ENCODE data around the gene CHRM2.

The CHRM2 gene

GRCh38 chr7:136969761-136970160, 101.3 kb downstream of the CHRM2 start:
- Histone ChIP-seq H3K4me3 (ENCODE audit: low read length) (no peak overlapping the region), H3K27me3 (ENCODE audit: control insufficient read depth, insufficient read depth, low read length) (no peaks in the 10 kb centered on the region), H3K4me1 (ENCODE audit: control insufficient read depth, insufficient read depth, low read length) (no peaks in the 10 kb centered on the region), H3K9ac (ENCODE audit: low read length) (no peak overlapping the region), H3K36me3 (ENCODE audit: control insufficient read depth, insufficient read depth, low read length) (no peaks in the 10 kb centered on the region), H3K9me3 (ENCODE audit: control insufficient read depth, low read length) (no peaks in the 10 kb centered on the region)

- Histone ChIP-seq H3K9me3 (ENCODE audit: control insufficient read depth, low read length) (no peaks in the 10 kb centered on the region), H3K27me3 (ENCODE audit: control insufficient read depth, insufficient read depth, low read length) (no peaks in the 10 kb centered on the region), H3K36me3 (ENCODE audit: control insufficient read depth, insufficient read depth, low read length) (no peaks in the 10 kb centered on the region), H3K4me1 (ENCODE audit: control insufficient read depth, insufficient read depth, low read length) (no peaks in the 10 kb centered on the region), H3K4me3 (ENCODE audit: low read length) (no peak overlapping the region), H3K9ac (ENCODE audit: low read length) (no peak overlapping the region)
Observed at GRCh38 chr7:136971776-136972175, 103.3 kb downstream of the CHRM2 start.

GRCh38 chr7:136976504-136977251, 108.2 kb downstream of the CHRM2 start:
- H3K9me3 ChIP-seq (ENCODE audit: control insufficient read depth, low read length): no peaks in the 10 kb centered on the region
- H3K9ac ChIP-seq (ENCODE audit: low read length): no peak overlapping the region
- no peak overlapping the region for H3K4me3 ChIP-seq (ENCODE audit: low read length)
- no peaks in the 10 kb centered on the region for H3K27me3 ChIP-seq (ENCODE audit: control insufficient read depth, insufficient read depth, low read length)
- H3K36me3 ChIP-seq (ENCODE audit: control insufficient read depth, insufficient read depth, low read length): no peaks in the 10 kb centered on the region
- no peaks in the 10 kb centered on the region for H3K4me1 ChIP-seq (ENCODE audit: control insufficient read depth, insufficient read depth, low read length)

- no peaks in the 10 kb centered on the region for H3K4me1 ChIP-seq (ENCODE audit: control insufficient read depth, insufficient read depth, low read length)
- H3K9ac ChIP-seq (ENCODE audit: low read length): no peak overlapping the region
- H3K36me3 ChIP-seq (ENCODE audit: control insufficient read depth, insufficient read depth, low read length): no peaks in the 10 kb centered on the region
- H3K27me3 ChIP-seq (ENCODE audit: control insufficient read depth, insufficient read depth, low read length): no peaks in the 10 kb centered on the region
- H3K9me3 ChIP-seq (ENCODE audit: control insufficient read depth, low read length): no peaks in the 10 kb centered on the region
- H3K4me3 ChIP-seq (ENCODE audit: low read length): no peak overlapping the region
Observed at GRCh38 chr7:136993377-136993776, 124.9 kb downstream of the CHRM2 start.

- Histone ChIP-seq H3K4me1 (ENCODE audit: control insufficient read depth, insufficient read depth, low read length) (no peaks in the 10 kb centered on the region), H3K27me3 (ENCODE audit: control insufficient read depth, insufficient read depth, low read length) (no peaks in the 10 kb centered on the region), H3K4me3 (ENCODE audit: low read length) (no peak overlapping the region), H3K9ac (ENCODE audit: low read length) (no peak overlapping the region), H3K36me3 (ENCODE audit: control insufficient read depth, insufficient read depth, low read length) (no peaks in the 10 kb centered on the region), H3K9me3 (ENCODE audit: control insufficient read depth, low read length) (no peaks in the 10 kb centered on the region)
Observed at GRCh38 chr7:136997735-136998134, 129.3 kb downstream of the CHRM2 start.

- H3K27me3 ChIP-seq (ENCODE audit: control insufficient read depth, insufficient read depth, low read length): no peaks in the 10 kb centered on the region
Observed at GRCh38 chr7:136998495-136998894, 130.0 kb downstream of the CHRM2 start.

GRCh38 chr7:137000621-137001020, 132.2 kb downstream of the CHRM2 start:
- Histone ChIP-seq H3K27me3 (ENCODE audit: control insufficient read depth, insufficient read depth, low read length) (no peaks in the 10 kb centered on the region), H3K9ac (ENCODE audit: low read length) (no peak overlapping the region), H3K9me3 (ENCODE audit: control insufficient read depth, low read length) (no peaks in the 10 kb centered on the region), H3K4me1 (ENCODE audit: control insufficient read depth, insufficient read depth, low read length) (peaks cover 3% of the 10 kb centered on the region), H3K36me3 (ENCODE audit: control insufficient read depth, insufficient read depth, low read length) (no peaks in the 10 kb centered on the region), H3K4me3 (ENCODE audit: low read length) (no peak overlapping the region)

More at GRCh38 chr7:136998495-136998894, 130.0 kb downstream of the CHRM2 start:
- Histone ChIP-seq H3K9me3 (ENCODE audit: control insufficient read depth, low read length) (no peaks in the 10 kb centered on the region), H3K4me3 (ENCODE audit: low read length) (no peak overlapping the region), H3K36me3 (ENCODE audit: control insufficient read depth, insufficient read depth, low read length) (no peaks in the 10 kb centered on the region), H3K4me1 (ENCODE audit: control insufficient read depth, insufficient read depth, low read length) (no peaks in the 10 kb centered on the region), H3K9ac (ENCODE audit: low read length) (no peak overlapping the region)

- Histone ChIP-seq H3K9ac (ENCODE audit: low read length) (no peak overlapping the region), H3K27me3 (ENCODE audit: control insufficient read depth, insufficient read depth, low read length) (no peaks in the 10 kb centered on the region), H3K4me1 (ENCODE audit: control insufficient read depth, insufficient read depth, low read length) (peaks cover 7% of the 10 kb centered on the region), H3K9me3 (ENCODE audit: control insufficient read depth, low read length) (no peaks in the 10 kb centered on the region), H3K4me3 (ENCODE audit: low read length) (no peak overlapping the region), H3K36me3 (ENCODE audit: control insufficient read depth, insufficient read depth, low read length) (no peaks in the 10 kb centered on the region)
Observed at GRCh38 chr7:137001041-137001440, 132.6 kb downstream of the CHRM2 start.

- H3K9me3 ChIP-seq (ENCODE audit: control insufficient read depth, low read length): no peaks in the 10 kb centered on the region
- H3K4me3 ChIP-seq (ENCODE audit: low read length): no peak overlapping the region
- H3K27me3 ChIP-seq (ENCODE audit: control insufficient read depth, insufficient read depth, low read length): no peaks in the 10 kb centered on the region
- H3K4me1 ChIP-seq (ENCODE audit: control insufficient read depth, insufficient read depth, low read length): peaks cover 11% of the 10 kb centered on the region
- H3K36me3 ChIP-seq (ENCODE audit: control insufficient read depth, insufficient read depth, low read length): no peaks in the 10 kb centered on the region
- no peak overlapping the region for H3K9ac ChIP-seq (ENCODE audit: low read length)
Observed at GRCh38 chr7:137001478-137001877, 133.0 kb downstream of the CHRM2 start.

GRCh38 chr7:137003086-137003485, 134.6 kb downstream of the CHRM2 start:
- H3K36me3 ChIP-seq (ENCODE audit: control insufficient read depth, insufficient read depth, low read length): no peaks in the 10 kb centered on the region
- no peaks in the 10 kb centered on the region for H3K27me3 ChIP-seq (ENCODE audit: control insufficient read depth, insufficient read depth, low read length)
- H3K4me1 ChIP-seq (ENCODE audit: control insufficient read depth, insufficient read depth, low read length): peaks cover 11% of the 10 kb centered on the region
- H3K4me3 ChIP-seq (ENCODE audit: low read length): no peak overlapping the region
- no peaks in the 10 kb centered on the region for H3K9me3 ChIP-seq (ENCODE audit: control insufficient read depth, low read length)
- no peak overlapping the region for H3K9ac ChIP-seq (ENCODE audit: low read length)

- Histone ChIP-seq H3K4me1 (ENCODE audit: control insufficient read depth, insufficient read depth, low read length) (peaks cover 11% of the 10 kb centered on the region), H3K27me3 (ENCODE audit: control insufficient read depth, insufficient read depth, low read length) (no peaks in the 10 kb centered on the region), H3K36me3 (ENCODE audit: control insufficient read depth, insufficient read depth, low read length) (no peaks in the 10 kb centered on the region), H3K4me3 (ENCODE audit: low read length) (no peak overlapping the region), H3K9ac (ENCODE audit: low read length) (no peak overlapping the region), H3K9me3 (ENCODE audit: control insufficient read depth, low read length) (no peaks in the 10 kb centered on the region)
Observed at GRCh38 chr7:137003566-137003965, 135.1 kb downstream of the CHRM2 start.

GRCh38 chr7:137005873-137006272, 137.4 kb downstream of the CHRM2 start:
- H3K4me3 ChIP-seq (ENCODE audit: low read length): no peak overlapping the region
- H3K9me3 ChIP-seq (ENCODE audit: control insufficient read depth, low read length): no peaks in the 10 kb centered on the region
- H3K4me1 ChIP-seq (ENCODE audit: control insufficient read depth, insufficient read depth, low read length): peaks cover 11% of the 10 kb centered on the region
- no peaks in the 10 kb centered on the region for H3K27me3 ChIP-seq (ENCODE audit: control insufficient read depth, insufficient read depth, low read length)
- no peak overlapping the region for H3K9ac ChIP-seq (ENCODE audit: low read length)
- H3K36me3 ChIP-seq (ENCODE audit: control insufficient read depth, insufficient read depth, low read length): no peaks in the 10 kb centered on the region

- H3K36me3 ChIP-seq (ENCODE audit: control insufficient read depth, insufficient read depth, low read length): no peaks in the 10 kb centered on the region
- H3K9me3 ChIP-seq (ENCODE audit: control insufficient read depth, low read length): no peaks in the 10 kb centered on the region
- no peaks in the 10 kb centered on the region for H3K27me3 ChIP-seq (ENCODE audit: control insufficient read depth, insufficient read depth, low read length)
- H3K4me1 ChIP-seq (ENCODE audit: control insufficient read depth, insufficient read depth, low read length): peaks cover 11% of the 10 kb centered on the region
- H3K9ac ChIP-seq (ENCODE audit: low read length): no peak overlapping the region
- H3K4me3 ChIP-seq (ENCODE audit: low read length): no peak overlapping the region
Observed at GRCh38 chr7:137006293-137006692, 137.8 kb downstream of the CHRM2 start.
